Measurements from ENCODE around the gene TRIM7. TPM values are rescaled to one million over a fixed set of nuclear protein-coding genes. Genes with fewer than 3 reads are reported as not detected.

TRIM7 gene
- total and polyA plus RNA-seq, 12 donors = 3.9 to 30.8 (median 6.0) TPM

DNA sequence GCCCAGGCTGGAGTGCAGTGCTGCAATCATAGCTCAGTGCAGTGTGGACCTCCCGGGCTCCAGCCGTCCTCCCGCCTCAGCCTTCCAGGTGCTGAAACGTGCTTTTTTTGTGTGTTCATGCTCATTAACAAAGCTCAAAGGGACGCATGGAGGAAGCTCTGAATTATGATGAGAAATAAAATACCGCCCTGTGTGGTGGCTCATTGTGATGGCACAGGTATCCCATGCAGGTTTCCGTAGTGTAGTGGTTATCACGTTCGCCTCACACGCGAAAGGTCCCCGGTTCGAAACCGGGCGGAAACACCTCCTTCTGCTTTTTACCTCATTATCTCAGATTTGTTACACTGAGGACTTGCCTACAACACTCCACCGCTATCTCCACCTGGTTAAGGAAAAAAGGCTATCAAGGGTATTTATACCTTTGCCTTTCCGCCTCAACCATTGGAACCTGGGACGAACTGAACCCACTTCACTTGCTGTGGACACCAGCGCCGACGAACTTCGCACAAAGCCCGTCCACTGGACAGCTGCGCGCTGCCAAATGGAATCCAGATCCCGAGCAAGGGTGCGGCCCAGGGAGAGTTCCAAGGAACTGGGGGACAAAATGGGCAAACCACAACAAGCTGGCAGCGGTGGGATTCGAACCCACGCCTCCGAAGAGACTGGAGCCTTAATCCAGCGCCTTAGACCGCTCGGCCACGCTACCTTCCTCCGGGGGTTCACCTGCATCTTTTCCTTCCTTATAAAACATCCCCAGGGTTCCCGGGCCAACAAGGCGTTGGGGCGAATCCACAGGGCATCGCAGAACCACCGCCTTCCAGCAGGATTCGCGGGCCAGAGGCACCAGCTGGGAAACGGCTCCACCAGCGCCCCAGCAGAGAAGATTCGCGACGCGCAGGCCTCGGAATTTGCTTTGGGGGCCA is 31.3 kb downstream of the TRIM7 start:
- peak overlapping the region in 8 of 10 donors; percentile 16 to 78 (median 68) for H3K27ac ChIP-seq
- peak overlapping the region in 5 of 10 donors; percentile 9 to 33 (median 15) for H3K4me3 ChIP-seq
- H3K36me3 ChIP-seq = no peaks in the 10 kb centered on the region
- TF ChIP-seq, protein P1, sequence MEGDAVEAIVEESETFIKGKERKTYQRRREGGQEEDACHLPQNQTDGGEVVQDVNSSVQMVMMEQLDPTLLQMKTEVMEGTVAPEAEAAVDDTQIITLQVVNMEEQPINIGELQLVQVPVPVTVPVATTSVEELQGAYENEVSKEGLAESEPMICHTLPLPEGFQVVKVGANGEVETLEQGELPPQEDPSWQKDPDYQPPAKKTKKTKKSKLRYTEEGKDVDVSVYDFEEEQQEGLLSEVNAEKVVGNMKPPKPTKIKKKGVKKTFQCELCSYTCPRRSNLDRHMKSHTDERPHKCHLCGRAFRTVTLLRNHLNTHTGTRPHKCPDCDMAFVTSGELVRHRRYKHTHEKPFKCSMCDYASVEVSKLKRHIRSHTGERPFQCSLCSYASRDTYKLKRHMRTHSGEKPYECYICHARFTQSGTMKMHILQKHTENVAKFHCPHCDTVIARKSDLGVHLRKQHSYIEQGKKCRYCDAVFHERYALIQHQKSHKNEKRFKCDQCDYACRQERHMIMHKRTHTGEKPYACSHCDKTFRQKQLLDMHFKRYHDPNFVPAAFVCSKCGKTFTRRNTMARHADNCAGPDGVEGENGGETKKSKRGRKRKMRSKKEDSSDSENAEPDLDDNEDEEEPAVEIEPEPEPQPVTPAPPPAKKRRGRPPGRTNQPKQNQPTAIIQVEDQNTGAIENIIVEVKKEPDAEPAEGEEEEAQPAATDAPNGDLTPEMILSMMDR (IDR thresholded peaks at IDR 0.05) = no peak
- no peak for DNase-seq
- H3K27me3 ChIP-seq = peaks cover 8 to 92% (median 75%) of the 10 kb centered on the region in 7 donors
- intact Hi-C loops (cut with DNase I) = no loop called here
- ATAC-seq = peak in 5 of 8 donors; percentile 16 to 48 (median 42)
- H3K9me3 ChIP-seq = no peaks in the 10 kb centered on the region
- 3 to 10% methylated on average over 50 of the region's 50 CpGs for WGBS, 2 donors
- peaks cover 0 to 28% (median 15%) of the 10 kb centered on the region in 9 donors for H3K4me1 ChIP-seq

DNA sequence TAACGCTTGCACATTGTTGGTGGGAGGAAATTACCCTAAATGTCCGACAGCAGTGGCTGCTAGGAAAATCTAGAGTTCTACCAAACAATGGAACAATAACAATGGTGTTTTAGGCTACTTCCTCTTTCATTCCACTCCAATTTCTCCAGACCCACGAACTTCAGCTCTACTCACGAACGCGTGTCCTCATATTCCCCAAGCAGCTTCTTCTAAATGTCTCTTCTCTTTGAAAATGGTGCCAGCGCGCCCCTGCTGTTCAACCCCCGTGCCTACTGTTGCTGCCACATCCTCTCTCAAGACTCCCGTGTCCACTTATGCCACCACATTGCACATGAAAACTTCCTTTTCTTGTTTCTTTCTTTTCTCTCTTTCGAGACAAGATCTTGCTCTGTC is 32.0 kb downstream of the TRIM7 start:
- WGBS, 2 donors = 15 to 18% methylated on average over 11 of the region's 11 CpGs
- Histone ChIP-seq H3K4me3 (peak overlapping the region in 5 of 10 donors; percentile 9 to 33 (median 15)), H3K4me1 (peaks cover 0 to 28% (median 15%) of the 10 kb centered on the region in 9 donors), H3K9me3 (no peaks in the 10 kb centered on the region), H3K36me3 (no peaks in the 10 kb centered on the region), H3K27ac (peak overlapping the region in 8 of 10 donors; percentile 16 to 78 (median 68)), H3K27me3 (peaks cover 12 to 98% (median 82%) of the 10 kb centered on the region in 7 donors)
- ATAC-seq (peak in 6 of 8 donors; percentile 29 to 76 (median 68)), DNase-seq (no peak)
- intact Hi-C loops (cut with DNase I) = no loop called here
- TF ChIP-seq, protein P1 (IDR thresholded peaks at IDR 0.05) = peak in 3 of 9 donors; percentile 22 to 28 (median 23)

DNA sequence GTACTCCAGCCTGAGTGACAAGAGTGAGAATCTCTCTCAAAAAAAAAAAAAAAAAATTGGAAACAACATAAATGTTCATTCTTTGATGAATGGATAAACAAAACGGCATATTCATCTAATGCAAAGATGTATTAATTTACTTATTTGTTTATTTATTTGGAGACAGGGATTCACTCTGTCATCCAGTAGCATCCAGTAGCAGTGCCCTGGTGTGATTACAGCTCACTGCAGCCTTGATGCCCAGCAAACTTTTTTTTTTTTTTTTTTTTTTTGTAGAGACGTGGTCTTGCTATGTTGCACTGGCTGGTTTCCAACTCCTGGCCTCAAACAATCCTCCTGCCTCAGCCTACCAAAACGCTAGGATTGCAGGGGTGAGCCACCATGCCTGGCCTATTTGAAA is 33.2 kb downstream of the TRIM7 start:
- DNase-seq (no peak), ATAC-seq (no peak)
- Histone ChIP-seq H3K27me3 (peaks cover 12 to 100% (median 94%) of the 10 kb centered on the region in 7 donors), H3K36me3 (no peaks in the 10 kb centered on the region), H3K9me3 (no peaks in the 10 kb centered on the region), H3K4me1 (peaks cover 0 to 28% (median 15%) of the 10 kb centered on the region in 9 donors), H3K27ac (no peak overlapping the region), H3K4me3 (no peak overlapping the region)
- WGBS, 2 donors = 48 to 49% methylated on average over 3 of the region's 3 CpGs
- TF ChIP-seq, protein P1 (IDR thresholded peaks at IDR 0.05) = no peak
- intact Hi-C loops (cut with DNase I) = no loop called here

DNA sequence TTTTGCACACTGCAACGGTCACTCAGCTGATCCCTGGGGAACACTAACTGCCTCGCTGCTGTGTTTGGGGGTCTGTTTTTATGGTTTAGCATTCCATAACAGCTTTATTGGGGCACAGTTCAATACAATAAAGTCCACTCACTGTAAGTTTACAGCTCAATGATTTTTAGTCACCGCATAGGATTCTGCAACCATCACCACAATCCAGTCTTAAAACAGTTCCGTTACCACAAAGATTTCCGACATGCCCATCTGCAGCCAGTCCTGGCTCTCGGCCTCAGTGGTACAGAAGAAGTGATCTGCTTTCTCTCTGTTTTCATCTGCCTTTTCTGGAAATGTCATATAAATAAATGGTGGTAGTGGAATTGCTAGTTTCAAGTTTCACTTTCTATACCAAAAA is 34.0 kb downstream of the TRIM7 start:
- TF ChIP-seq, protein P1 (IDR thresholded peaks at IDR 0.05) = no peak
- peaks cover 12 to 100% (median 96%) of the 10 kb centered on the region in 7 donors for H3K27me3 ChIP-seq
- H3K27ac ChIP-seq = no peak overlapping the region
- DNase-seq (no peak), ATAC-seq (no peak)
- 56 to 61% methylated on average over 6 of the region's 6 CpGs for WGBS, 2 donors
- no peaks in the 10 kb centered on the region for H3K36me3 ChIP-seq
- H3K9me3 ChIP-seq = no peaks in the 10 kb centered on the region
- peaks cover 0 to 28% (median 15%) of the 10 kb centered on the region in 9 donors for H3K4me1 ChIP-seq
- intact Hi-C loops (cut with DNase I) = no loop called here
- H3K4me3 ChIP-seq = no peak overlapping the region

Measured in heart right ventricle (tissue), 16 donors.